ENCODE results near the gene SS18L1.
A peak's percentile ranks its signal among the peaks of the same experiment; 100 is the strongest.
"Not testable (repeated sequence)": the region's sequence is repeated elsewhere in the genome, so short reads cannot be mapped to it uniquely, and the experiment has no call there.

The SS18L1 gene

DNA sequence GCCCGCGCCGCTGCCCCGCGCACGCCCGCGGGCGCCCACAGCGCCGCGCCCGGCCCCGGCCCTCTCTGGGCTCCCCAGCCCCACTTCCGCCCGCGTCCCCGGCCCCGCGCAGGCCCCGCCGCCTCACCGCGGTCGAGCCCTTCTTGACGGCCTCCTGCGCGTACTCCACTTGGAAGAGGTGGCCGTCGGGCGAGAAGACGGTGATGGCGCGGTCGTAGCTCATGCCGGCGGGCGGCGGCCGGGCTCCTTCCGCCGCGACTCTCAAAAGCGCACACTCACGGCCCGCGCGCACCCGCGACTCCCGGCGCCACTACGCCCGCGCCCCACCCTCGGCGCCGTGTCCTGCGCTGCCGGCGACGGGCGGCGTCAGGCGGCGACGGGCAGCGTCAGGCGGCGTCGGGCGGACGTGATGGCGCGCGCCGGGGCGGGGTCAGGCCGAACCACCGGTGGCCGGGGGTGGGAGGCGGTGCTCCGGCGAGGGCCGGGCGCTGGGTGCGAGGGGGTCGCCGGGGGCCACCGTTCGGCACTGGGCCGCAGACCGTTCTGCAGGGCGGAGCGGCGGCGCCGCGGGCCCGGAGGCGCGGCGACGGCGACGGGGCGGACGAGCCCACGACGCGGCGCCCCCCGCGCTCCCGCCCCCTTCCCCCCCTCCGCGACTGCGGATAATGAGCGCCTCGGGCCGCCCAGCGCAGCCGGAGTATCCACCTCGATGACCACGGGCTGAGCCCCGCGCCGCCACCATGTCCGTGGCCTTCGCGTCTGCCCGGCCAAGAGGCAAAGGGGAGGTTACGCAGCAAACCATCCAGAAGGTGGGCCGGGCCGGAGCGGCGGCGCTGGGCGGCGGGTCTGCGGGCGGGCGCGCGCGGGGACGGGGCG, at the start of gene SS18L1, which contains the start of gene PSMA7:
SS18L1 (plus strand) TSS at position 689 of the 876 bp plus-strand sequence; CDS start at position 741, 52 bp downstream.
PSMA7 (minus strand) TSS at position 314 of the 876 bp plus-strand sequence; CDS start at position 223, 91 bp downstream.
- DNase-seq, result peak; percentile 62 to 78

GRCh38 chr20:62096421-62097380, 46.9 kb upstream of the SS18L1 start:
- no peak for DNase-seq

DNA sequence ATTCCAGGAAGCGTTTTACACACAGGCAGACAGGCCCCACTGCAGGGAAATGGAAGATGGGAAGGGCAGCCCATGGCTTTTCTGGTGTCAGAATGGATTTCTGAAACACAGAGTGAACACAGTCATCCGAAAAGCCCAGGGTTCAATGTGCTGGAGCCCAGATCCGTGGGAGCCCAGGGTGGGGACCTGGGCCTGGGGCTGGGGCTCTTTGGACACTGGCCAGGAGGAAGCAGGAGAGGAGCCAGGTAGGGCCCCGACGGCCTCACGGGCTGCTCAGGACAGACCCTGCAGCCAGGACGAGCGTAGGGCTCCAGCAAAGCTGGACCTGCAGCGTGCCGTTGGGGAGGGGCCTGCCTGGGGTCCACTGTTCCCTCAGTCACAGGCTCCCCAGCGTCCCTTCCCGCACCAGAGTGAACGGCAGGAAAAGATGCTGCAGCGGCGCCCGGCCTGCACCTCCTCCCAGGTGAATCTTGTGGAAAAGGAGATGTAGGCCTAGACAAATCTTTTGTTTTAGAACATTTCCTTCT, 45.6 kb upstream of the SS18L1 start:
- no peak for DNase-seq

- DNase-seq, result no peak
These were observed 42.5 kb upstream of the SS18L1 start for GRCh38 chr20:62101078-62101477.

- no peak for DNase-seq
These were observed 39.9 kb upstream of the SS18L1 start for GRCh38 chr20:62103508-62104233.

GRCh38 chr20:62104234-62104789, 39.3 kb upstream of the SS18L1 start:
- DNase-seq, result no peak

DNA sequence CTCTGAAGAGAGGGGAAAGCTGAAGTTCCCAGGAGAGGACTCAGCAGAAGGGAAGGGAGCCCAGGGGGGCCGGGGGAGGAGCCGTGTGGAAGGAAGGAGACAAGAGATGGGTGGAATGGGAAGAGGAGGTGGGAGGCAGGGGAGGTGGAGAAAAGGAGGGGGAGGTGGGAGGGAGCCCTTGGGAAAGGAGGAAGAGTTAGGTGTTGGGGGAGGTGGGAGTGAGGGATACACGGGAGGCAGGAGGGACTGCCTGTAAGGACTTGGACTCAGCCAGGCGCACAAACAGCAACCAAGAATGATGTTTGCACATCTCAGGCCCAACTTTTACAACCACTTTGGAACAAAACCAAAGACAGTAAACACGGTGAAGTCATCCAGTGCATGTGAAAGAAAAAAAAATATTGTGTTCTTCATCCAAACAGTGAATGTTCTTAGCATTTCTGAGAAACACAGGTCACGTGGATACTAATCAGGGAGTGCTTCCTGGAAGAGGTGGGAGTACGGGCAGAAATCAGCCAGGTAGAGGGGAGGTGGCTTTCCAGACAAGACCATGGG, 38.7 kb upstream of the SS18L1 start:
- no peak for DNase-seq

DNA sequence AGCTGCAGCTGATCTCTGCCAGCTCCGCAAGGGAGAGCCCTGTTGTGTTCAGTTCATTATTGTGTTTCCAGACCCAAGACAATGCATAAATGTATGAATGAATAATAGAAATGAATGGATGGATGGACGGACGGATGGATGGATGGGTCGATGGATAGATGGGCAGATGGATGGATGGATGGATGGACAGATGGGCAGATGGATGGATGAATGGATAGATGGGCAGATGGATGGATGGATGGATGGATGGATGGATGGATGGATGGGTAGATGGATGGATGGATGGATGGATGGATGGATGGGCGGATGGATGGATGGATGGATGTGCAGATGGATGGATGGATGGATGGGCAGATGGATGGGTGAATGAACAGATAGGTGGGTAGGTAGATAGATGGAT, 38.0 kb upstream of the SS18L1 start:
- DNase-seq, result no peak

- DNase-seq, result no peak
These were observed 32.4 kb upstream of the SS18L1 start for GRCh38 chr20:62111148-62111547.

DNA sequence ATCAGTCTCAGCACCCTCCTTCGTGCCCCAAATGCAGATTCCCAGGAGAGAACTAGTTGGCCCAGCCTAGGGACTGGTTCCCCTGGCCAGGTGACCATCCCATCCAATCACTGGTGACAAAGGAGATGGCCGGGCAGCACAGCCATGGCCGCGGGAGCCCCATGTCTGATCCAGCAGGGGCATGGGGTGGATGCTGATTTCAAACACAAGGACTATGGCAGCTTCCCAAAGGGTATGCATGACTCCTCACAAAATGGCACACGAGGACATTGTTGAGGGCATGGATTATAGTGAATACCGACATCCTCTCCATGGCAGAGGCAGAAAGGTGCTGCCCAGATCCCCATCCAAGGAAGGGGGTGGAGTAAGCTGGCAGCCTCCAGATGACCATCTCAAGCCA, 31.2 kb upstream of the SS18L1 start:
- no peak for DNase-seq

DNA sequence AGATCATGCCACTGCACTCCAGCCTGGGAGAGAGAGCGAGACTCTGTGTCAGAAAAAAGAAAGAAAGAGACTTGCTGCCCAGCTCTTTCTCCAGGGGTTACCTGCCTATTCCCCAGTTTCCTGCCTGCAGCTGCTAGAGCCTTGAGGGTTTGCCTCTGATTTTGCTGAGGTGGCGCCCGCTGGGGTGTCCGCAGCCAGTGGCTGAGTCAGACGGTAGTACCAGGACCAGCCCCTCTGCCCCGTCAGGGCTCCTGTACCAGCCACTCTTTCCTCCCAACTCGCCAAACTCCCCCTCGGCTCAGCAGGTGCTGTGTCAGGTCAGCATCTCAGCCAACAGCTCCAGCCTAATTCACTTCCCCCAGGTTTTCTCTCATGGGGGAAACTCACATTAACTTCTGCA, 28.7 kb upstream of the SS18L1 start:
- no peak for DNase-seq

DNA sequence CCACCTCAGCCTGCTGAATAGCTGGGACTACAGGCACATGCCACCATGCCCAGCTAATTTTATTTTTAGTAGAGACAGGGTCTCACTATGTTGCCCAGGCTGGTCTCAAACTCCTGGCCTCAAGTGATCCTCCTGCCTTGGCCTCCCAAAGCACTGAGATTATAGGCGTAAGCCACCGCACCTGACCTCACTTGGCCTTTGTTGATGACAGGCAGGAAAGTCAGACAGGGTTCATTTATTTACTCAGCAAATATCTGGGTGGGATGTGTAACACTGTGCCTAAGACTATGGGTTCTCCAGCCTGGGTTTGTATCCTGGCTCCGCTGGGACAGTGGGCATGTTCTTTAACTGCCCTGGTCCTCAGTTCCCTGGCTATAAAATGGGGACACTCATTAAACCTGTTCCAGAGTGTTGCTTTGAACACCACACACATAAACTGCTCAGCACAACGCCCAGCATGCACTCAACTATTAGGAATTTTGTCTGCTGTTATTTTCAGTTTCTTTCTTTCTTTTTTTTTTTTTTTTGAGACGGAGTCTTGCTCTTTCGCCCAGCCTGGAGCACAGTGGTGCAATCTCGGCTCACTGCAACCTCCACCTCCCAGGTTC, 27.7 kb upstream of the SS18L1 start:
- not testable (repeated sequence) for DNase-seq

- DNase-seq, result no peak
These were observed 26.8 kb upstream of the SS18L1 start for GRCh38 chr20:62116558-62117361.

DNA sequence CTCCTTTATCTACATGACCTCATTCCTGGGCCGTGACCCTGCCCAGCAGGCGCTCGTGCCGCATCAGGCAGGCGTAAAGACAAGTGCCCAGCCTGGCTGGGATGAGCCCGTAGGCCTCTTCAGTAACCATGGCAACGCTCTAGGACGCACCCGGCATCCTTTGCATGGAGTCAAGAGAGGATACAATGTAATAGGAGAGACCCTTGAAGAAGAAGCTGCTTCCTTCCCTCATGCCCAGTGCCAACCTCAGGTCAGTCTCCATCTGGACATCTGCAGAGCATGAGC, 26.3 kb upstream of the SS18L1 start:
- peak; percentile 86 for DNase-seq

DNA sequence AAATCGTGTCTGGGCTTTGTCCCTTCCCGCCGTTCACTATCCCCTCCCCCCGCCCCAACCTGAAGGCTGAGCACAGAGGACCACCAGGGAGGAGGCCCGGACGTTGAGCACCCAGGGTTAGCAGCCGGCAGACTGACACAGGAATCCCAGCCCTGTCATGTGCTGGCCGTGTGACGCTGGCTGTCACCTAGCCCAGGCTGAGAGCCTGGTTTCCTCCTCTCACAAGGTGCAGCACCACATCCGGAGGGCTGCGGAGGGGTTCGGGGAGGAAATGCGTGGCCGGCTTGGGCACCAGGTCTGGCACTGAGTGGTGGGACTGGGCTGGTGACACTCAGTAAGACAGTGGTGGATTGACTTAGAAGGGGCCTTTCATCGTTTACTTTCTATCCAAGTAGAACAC, 25.9 kb upstream of the SS18L1 start:
- DNase-seq, result peak in 1 of 2 experiments; percentile 81

GRCh38 chr20:62118113-62119043, 25.2 kb upstream of the SS18L1 start:
- peak in 1 of 2 experiments; percentile 58 for DNase-seq

DNA sequence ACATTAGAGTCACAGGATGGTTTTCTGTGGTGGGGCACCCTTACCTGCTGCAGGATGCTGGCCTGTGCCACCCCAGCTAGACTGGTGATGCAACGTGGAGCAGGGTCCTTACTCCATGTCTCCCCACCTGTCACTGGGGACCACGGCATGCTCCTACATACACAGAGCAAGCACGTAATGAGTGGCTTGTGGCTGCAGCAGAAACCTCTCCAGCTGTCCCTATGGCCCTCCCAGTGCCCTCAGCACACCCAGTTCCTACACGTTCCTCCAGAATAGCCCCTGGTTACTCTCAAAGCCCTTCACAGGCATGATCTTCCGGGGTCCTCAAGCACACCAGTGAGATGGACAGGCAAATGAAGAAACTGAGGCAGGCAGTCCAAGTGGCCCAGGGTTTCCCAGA, 24.5 kb upstream of the SS18L1 start:
- DNase-seq, result no peak

DNA sequence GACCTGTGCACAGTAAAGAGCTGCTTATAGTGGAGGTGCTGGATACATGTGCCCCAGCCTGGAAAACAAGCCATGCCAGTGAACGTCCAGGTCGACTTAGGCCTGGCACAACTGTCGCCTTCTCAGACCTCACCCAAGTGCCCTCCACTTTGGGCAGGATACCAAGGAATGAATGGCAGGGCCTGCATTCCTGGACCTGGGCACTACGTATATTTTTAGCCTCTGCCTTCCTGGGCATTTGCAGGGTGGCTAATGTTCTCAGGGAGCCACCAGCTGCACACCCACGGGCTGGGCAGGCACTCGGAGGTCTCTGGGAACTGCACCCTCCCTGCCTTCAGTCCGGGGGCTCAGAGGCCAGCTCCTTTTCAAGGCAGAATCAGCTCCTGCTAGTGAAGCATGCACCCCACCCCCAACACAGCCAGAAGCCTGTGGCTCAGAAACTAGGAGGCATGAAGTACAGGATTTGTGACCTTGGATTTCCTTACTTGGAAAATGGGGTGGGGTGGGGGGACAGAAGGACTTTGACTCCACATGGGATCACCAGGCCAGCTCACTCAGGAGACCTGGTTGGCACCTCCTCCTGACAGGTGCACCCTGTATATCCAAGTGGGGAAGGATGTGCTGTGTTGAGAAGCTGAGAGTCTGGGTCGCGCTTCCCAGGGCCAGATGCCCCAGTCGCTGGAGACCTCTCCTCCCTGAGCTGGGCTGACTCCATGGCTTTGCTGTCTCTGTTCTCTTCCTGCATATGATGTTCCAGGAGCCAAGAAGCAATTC, 23.8 kb upstream of the SS18L1 start:
- DNase-seq, result no peak

- no peak for DNase-seq
These were observed 23.2 kb upstream of the SS18L1 start for GRCh38 chr20:62120365-62120762.
